HEK293 (cell line): ENCODE measurements around the gene CALCOCO1.

Experiments used
- CTCF ChIA-PET: fragments of 350-600 bp; formaldehyde crosslinking; extraction: SDS; loops from one replicate; lab custom pipeline; 2021; ENCODE audit warnings: antibody characterized with exemption; lab: Yijun Ruan, JAX
- POLR2A ChIA-PET: fragments of 300-600 bp; formaldehyde crosslinking; extraction: SDS; loops from one replicate; lab custom pipeline; 2020; ENCODE audit warnings: antibody characterized with exemption, inconsistent platforms; lab: Yijun Ruan, JAX
- H3K27ac ChIP-seq: fragments of 200-500 bp; sonication (Bioruptor generic); 2 replicates; pipeline ENCODE4 v1.5.1; 2014; ENCODE audit warnings: low read depth, low read length, control low read depth, inconsistent platforms; ENCODE audit errors: extremely low read depth
- H3K36me3 ChIP-seq, 2 experiments: fragments of 200-500 bp in 1 of 2; sonication (Bioruptor generic) in 1 of 2; 1 replicate in 1 of 2; 2 replicates in 1 of 2; pipeline ENCODE4 v1.5.1; 2014 to 2017; ENCODE audit warnings: inconsistent platforms in 2 of 2, low read length in 2 of 2; ENCODE audit not compliant: control insufficient read depth in 2 of 2, insufficient read depth in 1 of 2
- H3K4me1 ChIP-seq: fragments of 200-500 bp; sonication (Bioruptor generic); 2 replicates; pipeline ENCODE4 v1.5.1; 2014; ENCODE audit warnings: mild to moderate bottlenecking, low read length, inconsistent platforms; ENCODE audit not compliant: control insufficient read depth, insufficient read depth
- H3K4me3 ChIP-seq: 2 replicates; pipeline ENCODE4 v1.5.1; 2011; ENCODE audit warnings: low read depth, mild to moderate bottlenecking, control low read depth, low read length, moderate library complexity
- H3K9me3 ChIP-seq: fragments of 200-500 bp; sonication (Bioruptor generic); 2 replicates; pipeline ENCODE4 v1.5.1; 2014; ENCODE audit warnings: low read depth, low read length, inconsistent platforms; ENCODE audit not compliant: control insufficient read depth, insufficient read depth
- BCL6B ChIP-seq: fragments of 450-650 bp; formaldehyde crosslinking; IDR thresholded peaks from 2 replicates; pipeline ENCODE4 v1.5.1; 2017; ENCODE audit warnings: missing biosample characterization, missing genetic modification characterization
- KLF1 ChIP-seq: fragments of 450-650 bp; formaldehyde crosslinking; IDR thresholded peaks from 2 replicates; pipeline ENCODE4 v1.5.1; 2016; ENCODE audit warnings: missing biosample characterization, missing genetic modification characterization
- PRDM4 ChIP-seq: fragments of 450-650 bp; formaldehyde crosslinking; IDR thresholded peaks from 2 replicates; pipeline ENCODE4 v1.5.1; 2017; ENCODE audit warnings: missing biosample characterization, missing genetic modification characterization
- TCF7L2 ChIP-seq: IDR thresholded peaks from 2 replicates; pipeline ENCODE4 v1.6.1; 2011; ENCODE audit warnings: low read depth, mild to moderate bottlenecking, inconsistent platforms, low read length, moderate library complexity, borderline replicate concordance
- TRIM28 ChIP-seq: IDR thresholded peaks from 2 replicates; pipeline ENCODE4 v1.6.1; 2011; ENCODE audit warnings: low read length, control low read depth, borderline replicate concordance
- WT1 ChIP-seq: fragments of 450-650 bp; formaldehyde crosslinking; IDR thresholded peaks from 2 replicates; pipeline ENCODE4 v1.5.1; 2016; ENCODE audit warnings: missing biosample characterization, missing genetic modification characterization
- YY2 ChIP-seq: fragments of 450-650 bp; formaldehyde crosslinking; IDR thresholded peaks from 2 replicates; pipeline ENCODE4 v1.5.1; 2016; ENCODE audit warnings: missing biosample characterization, missing genetic modification characterization
- ZBTB44 ChIP-seq: fragments of 450-650 bp; IDR thresholded peaks from 2 replicates; pipeline ENCODE4 v1.5.1; 2018; ENCODE audit warnings: missing biosample characterization, mild to moderate bottlenecking, missing genetic modification characterization
- ZFP69B ChIP-seq: fragments of 450-650 bp; formaldehyde crosslinking; IDR thresholded peaks from 2 replicates; pipeline ENCODE4 v1.5.1; 2016; ENCODE audit warnings: missing biosample characterization, missing genetic modification characterization
- ZNF114 ChIP-seq: fragments of 450-650 bp; formaldehyde crosslinking; IDR thresholded peaks from 2 replicates; pipeline ENCODE4 v1.5.0; 2017; ENCODE audit warnings: missing biosample characterization, missing genetic modification characterization
- ZNF155 ChIP-seq: fragments of 450-650 bp; formaldehyde crosslinking; IDR thresholded peaks from 2 replicates; pipeline ENCODE4 v1.5.1; 2016; ENCODE audit warnings: missing biosample characterization, missing genetic modification characterization
- ZNF16 ChIP-seq: fragments of 450-650 bp; formaldehyde crosslinking; IDR thresholded peaks from 2 replicates; pipeline ENCODE4 v1.5.1; 2016; ENCODE audit warnings: low read depth, missing biosample characterization, missing genetic modification characterization
- ZNF221 ChIP-seq: fragments of 450-650 bp; formaldehyde crosslinking; IDR thresholded peaks from 2 replicates; pipeline ENCODE4 v1.5.1; 2017; ENCODE audit warnings: missing biosample characterization, missing genetic modification characterization, borderline replicate concordance
- ZNF23 ChIP-seq: fragments of 450-650 bp; formaldehyde crosslinking; IDR thresholded peaks from 2 replicates; pipeline ENCODE4 v1.5.1; 2016; ENCODE audit warnings: missing biosample characterization, missing genetic modification characterization, borderline replicate concordance
- ZNF274 ChIP-seq, 2 experiments: fragments of 200-500 bp in 1 of 2; fragments of 450-650 bp in 1 of 2; sonication (Bioruptor generic) in 1 of 2; formaldehyde crosslinking in 1 of 2; IDR thresholded peaks; 2 replicates each; pipeline versions ENCODE4 v1.5.1 to v1.6.1; 2014 to 2016; ENCODE audit warnings: borderline replicate concordance in 1 of 2, inconsistent platforms in 1 of 2, low read length in 1 of 2, missing biosample characterization in 1 of 2, missing genetic modification characterization in 1 of 2
- ZNF341 ChIP-seq: fragments of 450-650 bp; formaldehyde crosslinking; IDR thresholded peaks from 2 replicates; pipeline ENCODE4; 2016; ENCODE audit warnings: low read depth, missing biosample characterization, missing genetic modification characterization
- ZNF426 ChIP-seq: fragments of 450-650 bp; formaldehyde crosslinking; IDR thresholded peaks from 2 replicates; pipeline ENCODE4 v1.5.1; 2017; ENCODE audit warnings: missing biosample characterization, missing genetic modification characterization, mild to moderate bottlenecking, inconsistent platforms, moderate library complexity
- ZNF501 ChIP-seq: fragments of 450-650 bp; formaldehyde crosslinking; IDR thresholded peaks from 2 replicates; pipeline ENCODE4 v1.5.1; 2016; ENCODE audit warnings: missing biosample characterization, missing genetic modification characterization
- ZNF549 ChIP-seq: fragments of 450-650 bp; IDR thresholded peaks from 2 replicates; pipeline ENCODE4 v1.5.1; 2018; ENCODE audit warnings: missing biosample characterization, missing genetic modification characterization, mild to moderate bottlenecking, inconsistent platforms, moderate library complexity
- ZNF580 ChIP-seq: fragments of 450-650 bp; formaldehyde crosslinking; IDR thresholded peaks from 2 replicates; pipeline ENCODE4 v1.5.1; 2016; ENCODE audit warnings: missing biosample characterization, missing genetic modification characterization
- ZNF621 ChIP-seq: fragments of 450-650 bp; formaldehyde crosslinking; IDR thresholded peaks from 2 replicates; pipeline ENCODE4 v1.5.1; 2017; ENCODE audit warnings: missing biosample characterization, missing genetic modification characterization
- ZNF645 ChIP-seq: fragments of 450-650 bp; formaldehyde crosslinking; IDR thresholded peaks from 2 replicates; pipeline ENCODE4; 2016; ENCODE audit warnings: missing biosample characterization, missing genetic modification characterization
- ZNF701 ChIP-seq: fragments of 450-650 bp; formaldehyde crosslinking; IDR thresholded peaks from 2 replicates; pipeline ENCODE4 v1.5.1; 2016; ENCODE audit warnings: missing biosample characterization, missing genetic modification characterization
- ZNF791 ChIP-seq: fragments of 450-650 bp; formaldehyde crosslinking; IDR thresholded peaks from 2 replicates; pipeline ENCODE4 v1.5.1; 2016; ENCODE audit warnings: missing biosample characterization, missing genetic modification characterization

Gene CALCOCO1

GRCh38 chr12:53744751-53745150 is 17.5 kb upstream of the CALCOCO1 start:
- POLR2A ChIA-PET, result interaction anchor here (1.7 kb wide), 1 partner anchor 43 kb away, joined by 5 read pairs; no protein-coding TSS in a partner anchor

GRCh38 chr12:53744130-53744441 is 16.8 kb upstream of the CALCOCO1 start:
- Histone ChIP-seq H3K4me1 (peaks cover 4% of the 10 kb centered on the region), H3K4me3 (no peak overlapping the region), H3K9me3 (no peaks in the 10 kb centered on the region), H3K36me3 (no peaks in the 10 kb centered on the region), H3K27ac (no peak overlapping the region)
- CTCF ChIA-PET, result interaction anchor here (0.6 to 12.6 kb wide), 28 partner anchors 13 to 679 kb away, joined by 3 to 915 read pairs (median 4); partner anchors contain the start of genes ATP5MC2, CALCOCO1, HOTAIR and HOXC10
- POLR2A ChIA-PET, result interaction anchor here (0.5 to 1.2 kb wide), 3 partner anchors 36 to 820 kb away, joined by 3 to 7 read pairs (median 3); no protein-coding TSS in a partner anchor
- TF ChIP-seq ZNF341 (tag by site-specific recombination) (no peak), ZNF621 (no peak), ZNF426 (no peak), WT1 (no peak), KLF1 (tag by site-specific recombination) (no peak), TCF7L2 (no peak), ZNF114 (tag by site-specific recombination) (no peak), BCL6B (no peak), ZNF501 (tag by site-specific recombination) (no peak), ZNF549 (tag by site-specific recombination) (no peak), TRIM28 (no peak)

More at GRCh38 chr12:53744751-53745150, 17.5 kb upstream of the CALCOCO1 start:
- Histone ChIP-seq H3K9me3 (no peaks in the 10 kb centered on the region), H3K4me3 (no peak overlapping the region), H3K4me1 (no peaks in the 10 kb centered on the region), H3K27ac (no peak overlapping the region), H3K36me3 (no peaks in the 10 kb centered on the region)
- CTCF ChIA-PET, result interaction anchor here (0.6 to 12.6 kb wide), 10 partner anchors 13 to 242 kb away, joined by 3 to 915 read pairs (median 5); partner anchors contain the start of genes CALCOCO1 and HOXC13
- no peak for TF ChIP-seq ZNF23 (tag by site-specific recombination)
- no peak for TF ChIP-seq BCL6B
- TF ChIP-seq ZBTB44 (tag by site-specific recombination), result no peak
- no peak for TF ChIP-seq ZFP69B (tag by site-specific recombination)
- no peak for TF ChIP-seq ZNF221
- TF ChIP-seq KLF1 (tag by site-specific recombination), result no peak
- no peak for TF ChIP-seq YY2 (tag by site-specific recombination)
- no peak for TF ChIP-seq ZNF645 (tag by site-specific recombination)
- no peak for TF ChIP-seq ZNF791 (tag by site-specific recombination)
- TF ChIP-seq ZNF580 (tag by site-specific recombination), result no peak
- no peak for TF ChIP-seq ZNF155 (tag by site-specific recombination)
- TF ChIP-seq ZNF701 (tag by site-specific recombination), result no peak
- no peak for TF ChIP-seq ZNF16
- TF ChIP-seq ZNF274 (IDR thresholded peaks at IDR 0.05; ENCODE audit: low read length), result no peak
- TF ChIP-seq ZNF274 (tag by site-specific recombination; IDR thresholded peaks at IDR 0.05; ENCODE audit: borderline replicate concordance), result no peak
- no peak for TF ChIP-seq PRDM4 (tag by site-specific recombination)
